Left kidney (tissue), 2 donors: ENCODE measurements around the gene DIS3L. TPM values are rescaled to one million over a fixed set of nuclear protein-coding genes. Genes with fewer than 3 reads are reported as not detected.
"Not testable (repeated sequence)": the region's sequence is repeated elsewhere in the genome, so short reads cannot be mapped to it uniquely, and the experiment has no call there.

Experiments
- DNase-seq: peaks from one replicate; pipeline ENCODE4 v3.0.0-alpha.2; 2013
- polyA plus RNA-seq: library from polyadenylated mRNA; unstranded; fragments of 120-200 nt; gene quantifications from one replicate; pipeline ENCODE4 v1.2.1, GENCODE V29; 2013; ENCODE audit not compliant: insufficient read length

DIS3L gene
- polyA plus RNA-seq, 1 donor = 52.0 TPM

GRCh38 chr15:66309828-66310227, 16.5 kb downstream of the DIS3L start:
- no peak for DNase-seq

- DNase-seq = no peak
These were observed 17.4 kb downstream of the DIS3L start for GRCh38 chr15:66310786-66311185.

GRCh38 chr15:66312144-66312543, 18.8 kb downstream of the DIS3L start:
- no peak for DNase-seq

DNA sequence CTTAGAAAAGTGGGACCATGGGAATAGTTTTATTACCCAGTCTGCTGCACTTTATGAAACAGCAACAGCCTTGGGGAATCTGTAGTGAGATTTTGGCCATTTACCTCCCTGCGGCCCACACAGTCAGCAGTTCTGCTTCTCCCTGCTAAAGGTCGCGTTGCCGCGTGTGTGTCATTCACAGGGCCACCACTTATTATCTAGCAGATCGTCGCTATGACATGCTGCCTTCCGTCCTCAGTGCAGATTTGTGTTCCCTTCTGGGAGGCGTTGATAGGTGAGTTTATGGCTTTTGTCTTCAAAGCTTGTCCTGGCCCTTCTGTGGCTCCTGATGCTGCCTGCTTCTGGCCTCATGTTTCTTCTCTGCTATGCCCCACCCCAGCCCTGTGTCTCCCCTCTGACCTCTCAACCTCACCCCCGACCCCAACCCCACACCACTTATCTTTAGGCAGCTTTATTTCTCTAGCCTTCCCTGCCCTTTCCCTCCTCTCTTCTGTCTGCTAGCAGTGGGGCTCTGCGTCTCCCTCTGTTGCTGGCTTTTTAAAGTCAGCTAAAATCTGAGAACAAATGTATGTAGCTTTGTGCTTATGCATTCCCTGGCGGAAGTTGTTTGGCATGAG, 30.1 kb downstream of the DIS3L start:
- DNase-seq = no peak

DNA sequence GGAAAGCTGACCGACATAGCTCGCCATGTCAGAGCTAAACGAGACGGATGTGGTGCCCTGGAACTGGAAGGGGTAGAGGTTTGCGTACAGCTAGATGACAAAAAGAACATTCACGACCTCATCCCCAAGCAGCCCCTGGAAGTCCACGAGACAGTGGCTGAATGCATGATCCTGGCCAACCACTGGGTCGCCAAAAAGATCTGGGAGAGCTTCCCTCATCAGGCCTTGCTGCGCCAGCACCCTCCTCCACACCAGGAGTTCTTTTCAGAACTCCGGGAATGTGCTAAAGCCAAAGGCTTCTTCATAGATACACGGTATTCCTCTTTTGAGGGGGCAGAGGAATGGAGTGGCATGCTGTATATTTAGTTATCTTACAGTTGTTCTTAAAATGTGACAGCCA, 32.7 kb downstream of the DIS3L start:
- DNase-seq = no peak

DNA sequence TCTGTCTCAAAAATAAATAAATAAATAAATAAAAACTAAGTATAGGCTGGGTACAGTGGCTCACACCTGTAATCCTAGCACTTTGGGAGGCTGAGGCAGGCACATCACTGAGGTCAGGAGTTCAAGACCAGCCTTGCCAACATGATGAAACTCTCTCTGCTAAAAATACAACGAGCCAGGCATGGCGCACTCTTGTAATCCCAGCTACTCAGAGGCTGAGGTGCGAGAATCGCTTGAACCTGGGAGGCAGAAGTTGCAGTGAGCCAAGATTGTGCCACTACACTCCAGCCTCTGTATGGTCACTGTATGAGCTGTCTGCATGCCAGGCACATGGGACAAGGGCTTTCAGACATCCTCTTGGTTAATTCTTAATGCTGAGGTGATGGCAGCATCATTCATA, 34.4 kb downstream of the DIS3L start:
- no peak for DNase-seq

DNA sequence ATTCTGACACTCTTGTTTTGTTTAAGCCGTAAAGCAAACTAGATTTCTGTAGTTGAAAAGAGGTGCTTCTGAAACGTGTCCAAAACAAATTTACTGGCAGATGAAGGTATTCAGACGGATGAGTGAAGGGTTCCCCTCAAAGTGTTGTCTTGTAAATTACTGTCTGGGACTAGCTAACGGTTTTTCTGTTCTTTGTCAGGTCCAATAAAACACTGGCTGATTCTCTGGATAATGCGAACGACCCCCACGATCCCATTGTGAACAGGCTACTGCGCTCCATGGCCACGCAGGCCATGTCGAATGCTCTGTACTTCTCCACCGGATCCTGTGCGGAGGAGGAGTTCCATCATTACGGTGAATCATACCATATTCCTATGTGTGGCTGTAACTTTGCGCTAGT, 35.4 kb downstream of the DIS3L start:
- DNase-seq = no peak

DNA sequence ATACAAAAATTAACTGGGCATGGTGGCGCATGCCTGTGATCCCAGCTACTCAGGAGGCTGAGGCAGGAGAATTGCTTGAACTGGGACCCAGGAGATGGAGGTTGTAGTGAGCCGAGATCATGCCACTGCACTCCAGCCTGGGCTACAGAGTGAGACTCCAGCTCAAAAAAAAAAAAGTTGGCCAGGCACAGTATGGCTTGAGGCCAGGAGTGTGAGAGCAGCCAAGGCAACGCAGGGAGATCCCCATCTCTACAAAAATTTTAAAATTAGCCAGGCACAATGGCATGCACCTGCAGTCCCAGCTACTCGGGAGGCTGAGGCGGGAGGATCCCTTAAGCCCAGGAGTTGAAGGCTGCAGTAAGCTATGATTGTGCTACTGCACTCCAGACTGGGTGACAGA, 55.2 kb downstream of the DIS3L start:
- DNase-seq = not testable (repeated sequence)

DNA sequence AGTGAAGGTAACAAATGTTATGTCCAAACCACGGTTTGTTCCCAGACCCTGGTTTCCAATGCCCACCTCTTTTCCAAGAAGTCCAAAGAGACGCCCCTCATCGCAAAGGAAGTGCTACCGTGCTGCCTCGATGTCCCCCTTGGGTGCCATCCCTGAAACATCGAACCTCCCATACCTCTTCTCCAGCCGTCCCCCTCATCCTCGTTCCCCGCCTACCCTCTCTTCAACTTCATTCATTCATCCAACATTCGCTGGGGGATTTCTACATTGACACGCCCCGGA, 62.6 kb downstream of the DIS3L start:
- DNase-seq = no peak

DNA sequence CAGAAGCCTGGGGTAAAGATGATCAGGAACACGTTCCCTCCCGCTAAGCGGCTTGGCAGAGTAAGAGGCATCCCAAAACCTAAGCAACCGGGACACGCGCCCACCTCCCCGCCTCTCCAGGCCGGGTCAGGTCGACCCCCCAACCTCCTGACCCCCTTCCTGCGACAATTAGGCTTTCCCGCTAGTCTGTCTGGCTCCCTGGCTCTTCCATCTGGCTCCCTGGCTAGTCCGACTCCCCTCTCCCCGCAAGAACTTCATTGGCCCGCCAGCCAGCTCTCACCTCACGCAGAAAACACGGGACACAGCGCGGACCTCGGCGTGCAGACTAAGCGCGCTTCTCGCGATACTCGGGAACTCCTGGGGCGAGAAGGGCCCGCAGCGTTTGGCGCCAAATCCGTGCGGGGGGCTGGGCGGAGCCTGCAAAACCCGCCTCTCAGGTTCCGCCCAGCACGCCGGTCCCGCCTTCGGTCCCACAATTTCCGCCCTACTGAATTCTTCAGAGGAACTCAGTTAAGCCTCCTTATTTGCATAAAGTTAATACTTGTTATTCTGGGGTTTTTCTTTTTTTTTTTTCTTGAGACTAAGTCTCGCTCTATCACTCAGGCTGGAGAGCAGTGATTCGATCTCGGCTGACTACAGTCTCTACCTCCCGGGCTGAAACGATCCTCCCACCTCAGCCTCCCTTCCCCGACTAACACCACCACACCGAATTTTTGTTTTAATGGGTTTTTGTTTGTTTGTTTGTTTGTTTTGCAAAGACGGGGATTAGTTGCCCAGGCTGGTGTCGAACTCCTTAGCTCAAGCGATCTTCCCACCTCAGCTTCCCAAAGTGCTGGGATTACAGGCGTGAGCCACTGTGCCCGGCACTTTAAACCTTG, 63.2 kb downstream of the DIS3L start, which contains the start of gene TIPIN:
Gene TIPIN (minus strand): TSS at position 327 of the 878 bp plus-strand sequence. CDS start 3,738 bp downstream, outside the sequence.
- DNase-seq = peak; percentile 95

DNA sequence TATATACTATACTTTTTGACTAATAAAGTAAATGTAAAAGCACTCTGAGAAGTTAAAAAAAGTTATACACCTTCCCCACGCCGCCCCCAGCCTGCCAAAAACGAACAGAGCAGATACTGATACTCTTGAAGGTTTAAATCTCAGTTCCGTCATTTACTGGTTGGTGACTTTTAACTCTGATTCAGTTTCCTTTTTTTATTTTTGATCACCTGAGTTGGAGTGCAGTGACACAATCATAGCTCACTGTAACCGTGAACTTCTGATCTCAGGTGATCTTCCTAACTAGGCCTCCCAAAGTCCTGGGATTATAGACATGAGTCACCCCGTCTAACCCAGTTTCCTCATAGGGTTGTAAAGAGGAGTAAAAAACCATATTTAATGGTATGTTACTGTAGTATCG, 66.4 kb downstream of the DIS3L start:
- DNase-seq = no peak

DNA sequence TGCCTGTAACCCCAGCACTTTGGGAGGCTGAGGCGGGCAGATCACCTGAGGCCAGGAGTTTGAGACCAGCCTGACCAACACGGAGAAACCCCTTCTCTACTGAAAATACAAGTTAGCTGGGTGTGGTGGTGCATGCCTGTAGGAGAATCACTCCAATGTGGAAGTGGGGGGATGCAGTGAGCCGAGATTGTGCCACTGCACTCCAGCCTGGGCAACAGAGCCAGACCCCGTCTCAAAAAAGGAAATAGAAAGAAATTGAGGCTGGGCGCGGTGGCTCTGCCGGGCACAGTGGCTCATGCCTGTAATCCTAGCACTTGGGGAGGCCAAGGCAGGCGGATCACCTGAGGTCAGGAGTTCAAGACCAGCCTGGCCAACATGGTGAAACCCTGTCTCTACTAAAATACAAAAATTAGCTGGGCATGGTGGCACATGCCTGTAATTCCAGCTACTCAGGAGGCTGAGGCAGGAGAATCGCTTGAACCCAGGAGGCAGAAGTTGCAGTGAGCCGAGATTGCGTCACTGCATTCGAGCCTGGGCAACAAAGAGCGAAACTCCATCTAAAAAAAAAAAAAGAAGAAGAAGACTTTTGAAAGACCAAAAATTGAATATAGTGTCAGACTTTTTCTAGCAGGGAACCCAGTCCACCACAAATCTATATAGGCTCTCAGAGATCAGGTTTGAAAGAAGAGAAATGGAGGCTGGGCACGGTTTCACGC, 68.5 kb downstream of the DIS3L start:
- DNase-seq = not testable (repeated sequence)

DNA sequence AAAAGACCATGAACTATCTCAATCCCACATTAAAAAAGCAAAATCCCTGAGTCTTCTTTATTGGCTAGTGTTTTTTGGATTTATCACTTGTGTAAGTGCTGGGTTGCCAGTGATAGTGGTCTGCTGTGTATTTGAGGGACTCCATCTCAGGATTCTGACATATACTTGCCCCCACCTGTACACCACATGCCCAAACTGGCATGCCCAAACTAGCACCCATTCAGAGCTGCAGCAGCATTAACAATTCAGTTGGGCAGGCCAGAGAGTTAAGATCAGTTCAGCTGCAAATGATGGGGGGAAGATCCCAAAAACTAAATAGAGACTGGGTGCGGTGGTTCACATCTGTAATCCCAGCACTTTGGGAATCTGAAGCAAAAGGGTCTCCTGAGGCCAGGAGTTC, 69.4 kb downstream of the DIS3L start:
- no peak for DNase-seq

GRCh38 chr15:66364944-66365528, 71.7 kb downstream of the DIS3L start:
- DNase-seq = no peak

GRCh38 chr15:66369773-66370651, 76.6 kb downstream of the DIS3L start:
- DNase-seq = no peak

DNA sequence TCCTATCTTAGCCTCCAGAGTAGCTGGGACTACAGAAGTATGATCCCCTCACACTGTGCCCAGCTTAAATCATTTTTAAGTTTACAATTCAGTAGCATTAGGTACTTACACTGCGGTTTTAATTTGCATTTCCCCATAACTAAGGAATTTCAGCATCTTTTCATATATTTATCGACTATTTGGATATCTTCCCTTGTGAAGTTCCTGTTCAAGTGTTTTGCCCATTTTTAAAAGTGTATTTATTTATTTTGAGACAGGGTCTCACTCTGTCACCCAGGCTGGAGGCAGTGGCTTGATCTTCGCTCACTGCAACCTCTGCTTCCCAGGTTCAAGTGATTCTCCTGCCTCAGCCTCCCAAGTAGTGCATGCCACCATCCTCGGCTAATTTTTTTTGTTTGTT, 80.8 kb downstream of the DIS3L start:
- no peak for DNase-seq

DNA sequence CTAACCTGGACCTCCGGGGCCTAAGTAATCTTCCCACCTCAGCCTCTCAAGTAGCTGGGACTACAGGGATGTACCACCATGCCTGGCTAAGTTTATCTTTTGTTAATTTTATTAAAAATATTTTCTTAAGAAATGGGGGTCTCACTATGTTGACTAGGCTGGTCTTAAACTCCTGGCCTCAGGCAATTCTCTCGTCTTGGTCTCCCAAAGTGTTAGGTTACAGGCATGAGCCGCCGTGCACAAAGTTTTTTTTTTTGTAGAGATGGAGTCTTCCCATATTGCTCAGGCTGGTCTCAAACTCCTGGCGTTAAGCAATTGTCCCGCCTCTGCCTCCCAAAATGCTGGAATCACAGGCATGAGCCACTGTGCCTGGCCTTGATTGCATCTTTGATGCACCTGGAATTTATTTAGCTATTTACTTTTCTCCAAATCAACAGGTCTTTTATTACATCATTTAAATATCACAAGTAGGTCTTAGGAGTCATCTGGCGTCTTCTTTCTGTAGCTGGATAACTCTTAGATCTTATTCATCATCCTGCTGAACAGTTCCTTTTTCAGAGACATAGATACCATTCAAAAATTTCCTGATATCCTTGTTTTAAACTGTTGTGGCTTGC, 85.6 kb downstream of the DIS3L start:
- DNase-seq = no peak

DNA sequence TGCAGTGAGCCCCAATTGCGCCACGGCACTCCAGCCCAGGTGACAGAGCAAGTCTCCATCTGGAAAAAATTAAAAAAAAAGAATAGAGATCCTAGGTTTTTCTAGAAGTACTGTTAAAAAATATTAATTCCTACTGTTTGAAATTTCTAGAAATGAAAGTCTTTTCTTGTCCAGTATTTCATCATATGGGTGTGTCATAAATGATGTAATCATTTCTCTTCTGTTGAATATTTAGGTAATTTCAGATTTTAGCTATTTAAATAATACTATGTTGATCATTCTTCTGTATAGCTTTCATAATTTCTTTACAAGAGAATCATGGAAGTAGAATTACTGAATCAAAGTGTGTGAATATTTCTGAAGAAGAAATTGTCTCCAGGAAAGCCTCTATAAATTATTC, 88.0 kb downstream of the DIS3L start:
- DNase-seq = not testable (repeated sequence)
